ENCODE results near the gene SPRN.
"Not testable (repeated sequence)": the region's sequence is repeated elsewhere in the genome, so short reads cannot be mapped to it uniquely, and the experiment has no call there.

Gene SPRN

GRCh38 chr10:133456041-133456951 lies 31.9 kb upstream of the SPRN start:
- DNase-seq = no peak

- DNase-seq = no peak
These were observed 31.2 kb upstream of the SPRN start for GRCh38 chr10:133455611-133456031.

DNA sequence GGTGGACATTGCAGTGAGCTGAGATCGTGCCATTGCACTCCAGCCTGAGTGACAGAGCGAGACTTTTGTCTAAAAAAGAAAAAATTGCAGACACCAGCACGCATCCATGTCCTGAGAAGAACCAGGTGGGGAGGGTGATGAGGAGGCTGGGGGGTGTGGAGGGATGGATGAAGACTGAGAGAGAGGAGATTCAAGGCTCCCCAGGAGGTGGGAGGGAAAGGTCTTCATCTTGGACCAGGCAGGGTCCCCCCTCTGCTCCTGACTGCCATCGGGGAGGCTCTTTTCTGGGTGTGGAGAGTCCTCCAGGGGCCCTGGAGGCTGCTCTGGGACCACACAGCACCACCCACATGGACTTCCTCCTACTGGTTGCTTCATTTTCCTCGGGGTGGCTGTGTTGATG lies 30.8 kb upstream of the SPRN start:
- no peak for DNase-seq

DNA sequence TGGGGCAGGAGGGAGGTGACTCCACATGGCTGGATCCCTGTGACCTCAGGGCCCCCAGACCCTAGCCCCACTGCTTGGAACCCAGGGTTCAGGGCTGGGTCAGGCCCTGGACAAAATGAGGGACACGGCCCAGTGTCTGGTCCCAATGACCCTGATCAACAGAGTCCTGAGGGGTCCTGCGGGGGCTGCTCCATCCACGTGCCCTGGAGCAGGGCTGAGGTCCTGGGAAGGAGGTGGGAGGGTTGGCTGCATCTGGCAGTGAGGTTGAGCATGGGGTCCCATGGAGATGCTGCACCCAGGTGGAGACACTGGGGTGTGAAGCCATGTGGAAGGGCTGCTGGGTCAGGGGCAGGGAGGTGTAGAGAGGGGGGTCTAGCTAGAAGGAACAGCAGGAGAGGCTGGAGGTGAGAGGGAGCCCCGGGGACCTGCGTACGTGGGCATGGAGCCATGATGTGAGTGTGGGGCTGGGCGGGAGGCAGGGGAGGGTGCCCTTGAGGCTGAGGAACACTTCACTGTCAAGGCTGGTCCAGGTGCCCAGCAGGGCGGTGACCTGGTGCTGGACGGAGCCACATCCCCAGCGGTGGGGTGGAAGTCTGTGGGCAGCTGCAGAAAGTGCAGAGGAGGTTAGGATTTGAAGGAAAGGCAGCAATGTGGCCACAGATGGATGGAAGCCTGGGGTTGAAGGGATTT lies 29.9 kb upstream of the SPRN start:
- no peak for DNase-seq

- peak; percentile 55 for DNase-seq
These were observed 29.2 kb upstream of the SPRN start, which contains the start of gene SCART1 for GRCh38 chr10:133453516-133454203. Gene SCART1 (plus strand): TSS chr10:133453945. CDS start chr10:133453998, 53 bp downstream.

GRCh38 chr10:133452453-133452852 lies 28.0 kb upstream of the SPRN start:
- no peak for DNase-seq

DNA sequence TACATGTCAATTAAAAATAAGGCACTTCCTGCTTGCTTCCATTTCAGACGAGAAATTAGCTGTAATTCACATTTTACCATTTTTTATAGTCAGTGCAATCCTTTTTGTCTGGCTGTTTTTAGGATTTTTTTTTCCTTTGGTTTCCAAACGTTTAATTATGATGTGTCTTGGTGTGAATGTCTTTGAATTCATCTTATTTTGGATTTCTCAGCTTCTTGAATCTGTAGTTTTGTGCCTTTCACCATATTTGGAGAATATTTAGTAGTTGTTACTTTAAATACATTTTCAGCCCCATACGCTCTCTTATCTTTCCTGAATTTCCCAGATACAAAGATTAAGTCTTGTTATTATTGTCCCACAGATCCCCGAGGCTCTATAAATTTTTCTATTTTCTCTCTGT lies 26.9 kb upstream of the SPRN start:
- DNase-seq = no peak

GRCh38 chr10:133448120-133448519 lies 23.7 kb upstream of the SPRN start:
- no peak for DNase-seq

DNA sequence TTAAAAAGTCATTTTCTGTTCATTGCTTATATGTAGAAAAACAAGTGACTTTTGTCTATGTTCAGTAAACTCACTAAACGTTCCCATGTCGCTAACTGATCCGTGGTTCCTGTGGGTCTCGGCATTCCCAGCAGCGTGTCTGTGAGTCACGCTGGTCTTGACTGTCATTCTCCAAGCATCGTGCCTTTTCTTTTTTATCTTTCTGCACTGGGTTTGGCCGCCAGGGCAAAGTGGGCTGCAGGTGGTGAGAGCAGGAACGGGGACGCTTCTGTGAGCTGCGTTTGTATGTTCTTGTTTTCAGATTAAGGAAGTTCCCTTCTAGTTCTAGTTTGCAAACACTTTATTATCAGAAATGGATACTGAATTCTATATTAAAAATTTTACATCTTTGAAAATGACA lies 22.6 kb upstream of the SPRN start:
- no peak for DNase-seq

- DNase-seq = no peak
These were observed 21.6 kb upstream of the SPRN start for GRCh38 chr10:133445751-133446708.

GRCh38 chr10:133445268-133445732 lies 20.9 kb upstream of the SPRN start:
- no peak for DNase-seq

DNA sequence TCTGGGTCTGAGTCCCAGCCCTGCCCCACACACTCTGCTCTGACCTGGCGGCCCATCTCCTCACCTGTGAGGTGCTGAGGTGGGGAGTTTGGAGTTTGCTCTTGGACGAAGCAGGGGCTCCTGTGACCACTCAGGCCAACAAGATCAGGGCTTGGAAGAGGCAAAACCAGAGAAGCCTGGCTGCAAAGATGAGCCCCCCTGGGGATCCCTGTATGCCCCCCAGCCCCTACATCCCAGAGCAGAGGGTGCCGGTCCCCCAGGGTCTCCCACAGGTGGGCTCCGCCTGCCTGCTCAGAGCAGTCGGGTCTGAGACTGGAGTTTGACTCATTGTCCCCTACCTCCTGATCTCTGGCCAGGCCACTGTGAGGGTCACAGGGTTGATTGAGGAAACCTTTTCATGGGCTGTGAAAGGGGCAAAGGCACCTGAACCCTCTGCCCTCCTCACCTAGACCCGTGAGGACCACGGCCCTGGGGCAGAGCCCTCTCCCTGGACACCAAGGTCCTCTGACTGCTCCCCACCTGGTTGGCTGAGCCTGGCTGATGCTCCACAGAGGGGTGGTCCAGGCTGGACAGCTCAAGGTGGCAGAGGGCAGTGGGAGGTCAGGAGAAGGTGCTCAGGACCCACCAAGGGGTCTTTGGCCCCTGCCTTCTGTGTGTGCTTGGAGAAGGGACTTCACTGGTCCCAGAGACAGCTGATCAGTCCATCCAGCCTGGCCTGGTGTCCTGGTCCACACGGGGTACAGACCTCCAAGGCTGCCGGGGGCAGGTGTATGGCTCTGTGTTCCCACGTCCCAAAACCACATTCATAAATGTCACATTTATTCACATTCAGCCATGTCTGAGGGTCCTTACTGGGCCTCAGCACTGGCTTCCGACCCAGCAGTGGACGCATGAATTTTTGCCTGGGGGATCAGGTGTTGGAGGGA lies 20.2 kb upstream of the SPRN start:
- no peak for DNase-seq

DNA sequence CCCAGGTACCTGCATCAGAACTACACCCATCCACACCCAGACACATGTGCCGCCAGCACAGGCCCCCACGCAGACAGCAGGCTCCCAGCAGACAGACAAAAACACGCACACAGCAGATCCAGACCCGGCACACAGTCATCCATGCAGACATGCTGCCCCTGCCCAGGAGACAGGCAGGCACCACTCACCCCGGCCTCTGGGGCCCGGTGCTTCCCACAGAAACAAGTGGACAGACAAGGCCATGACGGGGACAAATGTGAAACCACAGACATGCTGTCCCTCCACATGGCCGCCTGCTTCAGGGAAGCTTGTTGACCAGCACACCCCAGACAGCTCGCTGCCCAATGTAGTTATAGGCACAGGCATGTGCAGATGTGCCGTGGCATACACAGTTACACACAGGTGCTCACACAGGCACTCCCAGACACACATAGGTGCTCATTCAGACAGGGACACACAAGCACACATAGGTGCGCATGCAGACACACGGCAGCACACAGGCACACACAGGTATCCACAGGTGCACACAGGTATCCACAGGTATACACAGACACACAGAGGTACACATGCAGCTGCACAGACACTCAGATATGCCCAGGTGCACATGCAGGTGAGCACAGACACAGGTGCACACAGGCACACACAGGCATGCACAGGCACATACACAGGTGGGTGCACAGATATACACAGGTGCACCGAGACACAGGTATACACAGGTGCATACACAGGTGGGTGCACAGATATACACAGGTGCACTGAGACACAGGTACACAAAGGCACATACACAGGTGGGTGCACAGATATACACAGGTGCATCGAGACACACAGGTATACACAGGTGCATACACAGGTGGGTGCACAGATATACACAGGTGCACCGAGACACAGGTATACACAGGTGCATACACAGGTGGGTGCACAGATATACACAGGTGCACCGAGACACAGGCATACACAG lies 18.8 kb upstream of the SPRN start:
- no peak for DNase-seq

- peak; percentile 63 for DNase-seq
These were observed 18.0 kb upstream of the SPRN start for GRCh38 chr10:133442191-133442966.

GRCh38 chr10:133441780-133442179 lies 17.4 kb upstream of the SPRN start:
- DNase-seq = no peak

GRCh38 chr10:133441356-133441755 lies 16.9 kb upstream of the SPRN start:
- DNase-seq = not testable (repeated sequence)

DNA sequence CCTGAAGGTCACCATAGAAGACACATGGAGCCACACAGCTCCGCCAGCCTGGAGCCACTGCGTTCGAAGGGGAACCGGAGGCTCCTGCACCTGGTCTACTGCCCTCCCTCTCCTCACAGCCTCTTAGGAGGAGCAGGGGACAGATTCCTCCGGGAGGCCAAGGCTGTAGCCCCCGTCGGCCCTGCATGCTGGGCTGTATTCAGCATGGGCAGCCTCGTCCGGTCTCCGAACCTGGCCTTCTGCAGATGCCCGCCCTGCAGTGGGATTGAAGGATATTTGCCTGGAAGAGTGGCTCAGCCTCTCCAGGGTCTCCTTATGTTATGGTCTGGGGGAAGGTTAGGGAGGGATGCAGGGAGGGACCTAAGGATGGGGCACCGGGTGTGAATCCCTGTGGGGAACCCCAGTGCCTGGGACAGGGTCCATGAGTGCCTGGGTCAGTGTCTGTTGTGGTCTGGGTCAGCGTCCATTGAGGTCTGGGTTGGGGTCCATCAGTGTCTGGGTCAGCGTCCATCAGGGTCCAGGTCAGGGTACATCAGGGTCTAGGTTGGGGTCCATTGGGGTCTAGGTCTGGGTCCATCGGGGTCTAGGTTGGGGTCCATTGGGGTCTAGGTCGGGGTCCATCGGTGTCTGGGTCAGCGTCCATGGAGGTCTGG lies 16.3 kb upstream of the SPRN start:
- no peak for DNase-seq

Measured in activated CD8-positive, alpha-beta memory T cell treated with anti-CD3 and anti-CD28 coated beads for 24 hours (primary cell).